GM18951 (cell line): ENCODE measurements around the gene RNF212.

Source experiments
- POLR2A ChIP-seq: IDR thresholded peaks from 4 replicates; pipeline ENCODE4 v1.6.1; 2011; ENCODE audit warnings: mild to moderate bottlenecking; ENCODE audit not compliant: insufficient read length, insufficient read depth; ENCODE audit errors: extremely low read depth
- in situ Hi-C: fragments of 300-500 bp; cut with MboI; formaldehyde crosslinking; loops from one replicate; pipeline ENCODE4 v1.12.0; 2022; ENCODE audit warnings: low sequenced_read_pairs, mixed read lengths, inconsistent platforms; ENCODE audit not compliant: unreplicated experiment

RNF212 gene

GRCh38 chr4:1031956-1032795 lies 81.2 kb downstream of the RNF212 start:
- no peak for TF ChIP-seq POLR2A
- in situ Hi-C loops = no loop called here

GRCh38 chr4:1031346-1031745 lies 82.0 kb downstream of the RNF212 start:
- no peak for TF ChIP-seq POLR2A
- in situ Hi-C loops = no loop called here

GRCh38 chr4:1030559-1030958 lies 82.8 kb downstream of the RNF212 start:
- TF ChIP-seq POLR2A = no peak
- in situ Hi-C loops = no loop called here

- TF ChIP-seq POLR2A = no peak
- in situ Hi-C loops = no loop called here
Measured at GRCh38 chr4:1030031-1030430, 83.3 kb downstream of the RNF212 start.

- no peak for TF ChIP-seq POLR2A
- in situ Hi-C loops = no loop called here
Measured at GRCh38 chr4:1029529-1029928, 83.8 kb downstream of the RNF212 start.

GRCh38 chr4:1028574-1029220 lies 84.7 kb downstream of the RNF212 start:
- in situ Hi-C loops = no loop called here
- no peak for TF ChIP-seq POLR2A

GRCh38 chr4:1027915-1028238 lies 85.5 kb downstream of the RNF212 start:
- no peak for TF ChIP-seq POLR2A
- in situ Hi-C loops = no loop called here

GRCh38 chr4:1027219-1027914 lies 86.0 kb downstream of the RNF212 start:
- in situ Hi-C loops = no loop called here
- TF ChIP-seq POLR2A = no peak

GRCh38 chr4:1026115-1026514 lies 87.2 kb downstream of the RNF212 start:
- TF ChIP-seq POLR2A = no peak
- in situ Hi-C loops = no loop called here

- no peak for TF ChIP-seq POLR2A
- in situ Hi-C loops = no loop called here
Measured at GRCh38 chr4:1024882-1025545, 88.3 kb downstream of the RNF212 start.

- in situ Hi-C loops = no loop called here
- TF ChIP-seq POLR2A = no peak
Measured at GRCh38 chr4:1023895-1024740, 89.2 kb downstream of the RNF212 start.

GRCh38 chr4:1023075-1023640 lies 90.2 kb downstream of the RNF212 start:
- TF ChIP-seq POLR2A = no peak
- in situ Hi-C loops = no loop called here
